ENCODE measurements around the gene AGPAT2. TPM values are rescaled to one million over a fixed set of nuclear protein-coding genes. Genes with fewer than 3 reads are reported as not detected.

Gene AGPAT2
- total RNA-seq, 2 experiments from 2014 or later = 3.6 to 4.0 TPM

DNA sequence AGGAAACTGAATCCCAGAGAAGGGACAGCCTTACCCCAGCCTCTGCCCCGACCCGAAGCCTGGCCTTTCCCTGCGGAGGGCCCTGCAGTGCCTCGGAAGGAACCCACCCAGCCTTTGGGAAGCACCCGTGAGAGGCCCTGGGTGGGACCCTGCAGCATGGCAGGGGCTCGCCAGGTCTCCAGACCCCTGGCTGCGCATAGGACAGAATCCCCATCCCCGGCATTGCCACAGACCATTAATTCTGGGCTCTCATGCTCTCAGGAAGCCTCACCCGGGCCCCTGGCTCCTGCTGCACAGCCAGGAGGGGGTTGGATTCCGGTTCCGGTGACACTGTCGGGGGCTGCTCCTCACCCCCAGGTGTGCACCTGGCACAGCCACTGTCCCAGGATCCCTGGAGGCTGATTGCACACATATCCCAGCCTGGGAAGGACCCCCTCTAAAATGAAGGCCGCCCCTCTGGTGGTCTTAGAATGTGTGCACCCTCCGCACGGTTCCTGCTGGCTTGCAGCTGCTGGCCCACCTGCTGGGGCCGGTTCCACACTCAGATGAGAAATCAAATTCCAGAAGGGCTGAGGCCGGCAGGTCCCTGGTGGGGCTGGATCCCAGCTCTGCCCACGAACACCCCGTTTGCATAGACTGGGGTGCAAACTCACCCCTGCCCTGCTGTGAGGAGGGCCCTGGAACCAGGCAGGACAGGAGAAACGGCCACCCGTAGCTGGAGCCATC lies 19.9 kb downstream of the AGPAT2 start:
- CTCF ChIA-PET = no interaction called here
- Histone ChIP-seq H3K27ac (ENCODE audit: low read depth in 1 of 2, low read length in 2 of 2) (no peak overlapping the region), H3K36me3 (ENCODE audit: insufficient read depth, low read length) (no peaks in the 10 kb centered on the region), H3K4me1 (ENCODE audit: insufficient read depth, low read length) (peaks cover 15% of the 10 kb centered on the region), H3K9me3 (ENCODE audit: control insufficient read depth in 1 of 2, insufficient read depth in 1 of 2, low read length in 2 of 2) (peaks cover 0 to 21% of the 10 kb centered on the region in 2 experiments), H3K27me3 (ENCODE audit: control insufficient read depth in 1 of 2, insufficient read depth in 2 of 2, low read length in 2 of 2) (peaks cover 29 to 40% of the 10 kb centered on the region in 2 experiments), H3K4me3 (ENCODE audit: low read length) (no peak overlapping the region)
- H3K27me3 Mint-ChIP-seq = peaks cover 24% of the 10 kb centered on the region
- DNase-seq = no peak
- intact Hi-C loops (cut with DNase I, micrococcal nuclease) = no loop called here
- no peak overlapping the region for H3K4me3 Mint-ChIP-seq
- TF ChIP-seq, protein P1, sequence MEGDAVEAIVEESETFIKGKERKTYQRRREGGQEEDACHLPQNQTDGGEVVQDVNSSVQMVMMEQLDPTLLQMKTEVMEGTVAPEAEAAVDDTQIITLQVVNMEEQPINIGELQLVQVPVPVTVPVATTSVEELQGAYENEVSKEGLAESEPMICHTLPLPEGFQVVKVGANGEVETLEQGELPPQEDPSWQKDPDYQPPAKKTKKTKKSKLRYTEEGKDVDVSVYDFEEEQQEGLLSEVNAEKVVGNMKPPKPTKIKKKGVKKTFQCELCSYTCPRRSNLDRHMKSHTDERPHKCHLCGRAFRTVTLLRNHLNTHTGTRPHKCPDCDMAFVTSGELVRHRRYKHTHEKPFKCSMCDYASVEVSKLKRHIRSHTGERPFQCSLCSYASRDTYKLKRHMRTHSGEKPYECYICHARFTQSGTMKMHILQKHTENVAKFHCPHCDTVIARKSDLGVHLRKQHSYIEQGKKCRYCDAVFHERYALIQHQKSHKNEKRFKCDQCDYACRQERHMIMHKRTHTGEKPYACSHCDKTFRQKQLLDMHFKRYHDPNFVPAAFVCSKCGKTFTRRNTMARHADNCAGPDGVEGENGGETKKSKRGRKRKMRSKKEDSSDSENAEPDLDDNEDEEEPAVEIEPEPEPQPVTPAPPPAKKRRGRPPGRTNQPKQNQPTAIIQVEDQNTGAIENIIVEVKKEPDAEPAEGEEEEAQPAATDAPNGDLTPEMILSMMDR (IDR thresholded peaks at IDR 0.05) = no peak
- H3K9me3 Mint-ChIP-seq = no peaks in the 10 kb centered on the region
- H3K36me3 Mint-ChIP-seq (ENCODE audit: low read depth) = no peaks in the 10 kb centered on the region
- no peaks in the 10 kb centered on the region for H3K4me1 Mint-ChIP-seq (ENCODE audit: low read depth)
- POLR2A ChIA-PET = interaction anchor here (0.5 to 1.4 kb wide), 3 partner anchors 63 to 1196 kb away, joined by 3 to 4 read pairs (median 3); no protein-coding TSS in a partner anchor
- H3K27ac Mint-ChIP-seq = no peak overlapping the region
- ATAC-seq (ENCODE audit: poor library complexity) = no peak

DNA sequence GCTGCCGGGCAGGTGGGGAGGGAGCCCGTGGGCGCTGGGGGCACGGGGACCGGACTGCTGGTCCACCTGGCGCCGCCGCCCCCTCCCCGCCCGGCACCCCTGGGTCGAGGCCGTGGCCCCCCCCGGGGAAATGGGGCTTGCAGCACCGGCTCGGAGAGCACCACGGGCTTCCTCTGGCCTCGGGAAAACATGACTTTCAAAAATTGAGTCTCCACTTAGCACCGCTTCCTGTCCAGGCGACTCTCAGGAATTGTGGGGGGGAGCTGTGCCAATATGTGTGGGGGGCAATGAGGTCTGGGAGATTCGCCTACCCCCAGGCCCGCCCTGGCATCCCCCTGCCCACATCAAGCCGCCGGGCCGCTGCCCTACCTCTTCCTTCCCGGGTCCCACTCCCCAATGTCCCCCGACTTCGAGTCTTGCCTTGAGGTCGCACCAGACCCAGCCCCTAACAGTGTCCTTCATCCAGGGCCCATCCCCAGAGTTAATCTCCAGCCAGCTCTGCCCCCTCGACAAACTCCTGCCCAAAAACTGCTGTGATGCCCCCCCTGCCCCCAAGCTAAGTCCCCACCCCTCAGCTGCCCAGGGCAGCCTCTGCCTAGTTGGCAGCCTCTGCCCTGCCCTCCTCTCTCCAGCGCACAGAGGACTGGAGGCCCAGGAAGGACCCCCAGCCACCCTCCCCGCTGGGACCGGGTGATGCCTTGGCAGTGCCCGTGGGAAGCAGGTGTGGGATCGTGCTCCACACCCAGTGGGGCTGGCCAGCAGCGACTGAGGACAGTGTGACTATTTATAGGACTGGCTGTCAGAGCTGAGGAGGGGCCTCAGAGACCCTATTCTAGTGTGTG lies 20.7 kb downstream of the AGPAT2 start:
- H3K27ac ChIP-seq (ENCODE audit: low read depth in 1 of 2, low read length in 2 of 2) = no peak overlapping the region
- intact Hi-C loops (cut with DNase I, micrococcal nuclease) = no loop called here
- ATAC-seq (ENCODE audit: poor library complexity) = no peak

More for the DNA sequence above, 20.7 kb downstream of the AGPAT2 start:
- no peak for DNase-seq
- H3K4me3 Mint-ChIP-seq = peak overlapping the region; percentile 20
- H3K27me3 Mint-ChIP-seq = peaks cover 24% of the 10 kb centered on the region
- Histone ChIP-seq H3K4me3 (ENCODE audit: low read length) (no peak overlapping the region), H3K36me3 (ENCODE audit: insufficient read depth, low read length) (no peaks in the 10 kb centered on the region), H3K9me3 (ENCODE audit: control insufficient read depth in 1 of 2, insufficient read depth in 1 of 2, low read length in 2 of 2) (peaks cover 0 to 21% of the 10 kb centered on the region in 2 experiments), H3K27me3 (ENCODE audit: control insufficient read depth in 1 of 2, insufficient read depth in 2 of 2, low read length in 2 of 2) (peaks cover 33 to 45% of the 10 kb centered on the region in 2 experiments), H3K4me1 (ENCODE audit: insufficient read depth, low read length) (peaks cover 11% of the 10 kb centered on the region)
- ChIA-PET POLR2A (interaction anchor here (0.5 to 1.4 kb wide), 3 partner anchors 183 to 1197 kb away, joined by 3 read pairs; no protein-coding TSS in a partner anchor), CTCF (interaction anchor here (0.5 kb wide), 1 partner anchor 343 kb away, joined by 3 read pairs; no protein-coding TSS in a partner anchor)
- H3K4me1 Mint-ChIP-seq (ENCODE audit: low read depth) = no peaks in the 10 kb centered on the region
- no peaks in the 10 kb centered on the region for H3K9me3 Mint-ChIP-seq
- no peak overlapping the region for H3K27ac Mint-ChIP-seq
- TF ChIP-seq, protein P1 (IDR thresholded peaks at IDR 0.05) = no peak
- no peaks in the 10 kb centered on the region for H3K36me3 Mint-ChIP-seq (ENCODE audit: low read depth)

Measured in CD4-positive, alpha-beta T cell (primary cell).